HepG2 (cell line): ENCODE data around the gene OXLD1. TPM values are rescaled to one million over a fixed set of nuclear protein-coding genes. Genes with fewer than 3 reads are reported as not detected.

Source experiments
- FOXK1 ChIP-seq: sonication (generic); formaldehyde crosslinking; IDR thresholded peaks from 2 replicates; pipeline ENCODE4 v1.4.0; 2020; ENCODE audit warnings: low read depth, missing genetic modification reagents, borderline replicate concordance
- GATAD2A ChIP-seq: IDR thresholded peaks from 2 replicates; pipeline ENCODE4 v1.6.1; 2016
- HOXA5 ChIP-seq: sonication (generic); formaldehyde crosslinking; IDR thresholded peaks from 2 replicates; pipeline ENCODE4 v1.4.0; 2020; ENCODE audit warnings: missing genetic modification reagents
- RORA ChIP-seq: sonication (generic); formaldehyde crosslinking; IDR thresholded peaks from 2 replicates; pipeline ENCODE4 v1.5.0; 2020; ENCODE audit warnings: mild to moderate bottlenecking, missing genetic modification reagents, moderate library complexity
- ZNF652 ChIP-seq: IDR thresholded peaks from 2 replicates; pipeline ENCODE4 v1.6.1; 2016; ENCODE audit warnings: low read depth, borderline replicate concordance
- ZSCAN25 ChIP-seq: sonication (generic); formaldehyde crosslinking; IDR thresholded peaks from 2 replicates; pipeline ENCODE4 v1.8.0; 2022; ENCODE audit warnings: mild to moderate bottlenecking, missing genetic modification reagents
- polyA plus RNA-seq, 8 experiments: library from polyadenylated mRNA; depleted of rRNA in 3 of 8; stranded (reverse) in 7 of 8; unstranded in 1 of 8; fragments of >200 nt; fragmentation: Illumina TruSeq in 4 of 8; extraction: Trizol in 4 of 8; gene quantifications; 2 replicates each; pipeline versions ENCODE4 v1.2.1 to v1.2.3, GENCODE V29; 2011 to 2016; ENCODE audit warnings: low read depth in 4 of 8, missing spikeins in 1 of 8, mixed read lengths in 1 of 8; ENCODE audit not compliant: insufficient read depth in 1 of 8
- total RNA-seq, 5 experiments: library from RNA; depleted of rRNA; stranded (reverse); fragments of >200 nt; fragmentation: Illumina TruSeq; extraction: Trizol; gene quantifications; 2 replicates each; pipeline ENCODE4 v1.2.3, GENCODE V29; 2016; ENCODE audit warnings: low read depth in 1 of 5
- TF ChIP-seq, protein P1 (sequence below): sonication (generic); formaldehyde crosslinking; IDR thresholded peaks from 2 replicates; pipeline ENCODE4 v1.5.0; 2020; ENCODE audit warnings: missing genetic modification reagents
- TF ChIP-seq, protein P2 (sequence below): sonication (generic); formaldehyde crosslinking; IDR thresholded peaks from 2 replicates; pipeline ENCODE4 v1.4.0; 2020; ENCODE audit warnings: low read depth, mild to moderate bottlenecking, missing genetic modification reagents
- TF ChIP-seq, protein P3 (sequence below): sonication (generic); formaldehyde crosslinking; IDR thresholded peaks from 2 replicates; pipeline ENCODE4 v1.5.0; 2020; ENCODE audit warnings: mild to moderate bottlenecking, missing genetic modification reagents, borderline replicate concordance
- TF ChIP-seq, protein P4 (sequence below): sonication (generic); formaldehyde crosslinking; IDR thresholded peaks from 2 replicates; pipeline ENCODE4 v1.4.0; 2020; ENCODE audit warnings: mild to moderate bottlenecking, missing genetic modification reagents
- TF ChIP-seq, protein P5 (sequence below), 2 experiments: sonication (generic) in 1 of 2; formaldehyde crosslinking in 1 of 2; IDR thresholded peaks; 2 replicates each; pipeline versions ENCODE4 v1.6.1 to v1.9.0; 2014 to 2022; ENCODE audit warnings: antibody characterized with exemption in 1 of 2, borderline replicate concordance in 1 of 2, inconsistent platforms in 1 of 2, low read depth in 1 of 2, missing genetic modification reagents in 1 of 2

OXLD1 gene
- total and polyA plus RNA-seq, 2 of the 13 experiments (the other 11 are each of a cell fraction or from before 2014, with no cell fraction given), result 27.1 to 37.5 TPM

DNA sequence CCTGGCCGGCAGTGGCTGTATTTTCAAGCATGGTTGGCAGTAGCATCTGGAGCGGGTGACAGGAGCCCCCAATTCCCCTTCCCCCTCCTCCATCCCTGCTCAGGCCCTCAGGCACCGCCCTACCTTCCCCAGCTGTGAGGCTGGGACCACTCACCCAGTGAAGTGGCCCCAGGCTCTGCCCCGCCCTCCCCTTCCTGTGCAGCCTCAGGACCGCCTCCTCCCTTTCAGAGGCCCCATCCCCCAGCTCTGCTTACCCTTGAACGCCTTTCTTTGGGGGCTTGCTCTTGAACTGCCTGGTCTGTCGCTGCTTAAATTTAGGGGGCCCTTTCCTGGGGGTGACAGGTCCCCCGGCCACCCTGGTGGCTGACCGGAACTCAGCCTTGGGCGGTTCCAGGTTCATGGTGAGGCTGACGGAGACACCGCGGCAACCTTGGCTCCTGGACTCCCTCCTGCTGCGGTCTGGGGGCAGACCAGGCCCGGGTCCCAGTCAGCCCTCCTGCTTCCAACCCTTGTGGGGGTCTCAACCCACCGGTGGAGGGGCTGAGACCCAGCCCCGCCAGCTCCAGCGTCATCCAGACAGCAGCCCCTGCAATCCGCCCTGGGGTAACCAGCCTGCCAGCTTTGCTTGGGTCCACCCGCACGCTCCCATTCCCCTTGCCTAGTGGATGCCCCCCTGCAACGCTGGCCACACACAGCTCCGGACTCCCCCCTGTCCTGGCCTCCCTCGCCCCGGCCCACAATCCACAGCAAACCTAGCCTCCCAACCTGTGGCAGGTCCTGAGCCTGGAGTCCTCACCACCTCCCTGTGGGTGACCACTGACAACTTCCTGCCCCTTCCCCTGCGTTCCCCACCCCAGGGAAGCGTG, 13.3 kb downstream of the OXLD1 start (continued):
- TF ChIP-seq, protein P1, sequence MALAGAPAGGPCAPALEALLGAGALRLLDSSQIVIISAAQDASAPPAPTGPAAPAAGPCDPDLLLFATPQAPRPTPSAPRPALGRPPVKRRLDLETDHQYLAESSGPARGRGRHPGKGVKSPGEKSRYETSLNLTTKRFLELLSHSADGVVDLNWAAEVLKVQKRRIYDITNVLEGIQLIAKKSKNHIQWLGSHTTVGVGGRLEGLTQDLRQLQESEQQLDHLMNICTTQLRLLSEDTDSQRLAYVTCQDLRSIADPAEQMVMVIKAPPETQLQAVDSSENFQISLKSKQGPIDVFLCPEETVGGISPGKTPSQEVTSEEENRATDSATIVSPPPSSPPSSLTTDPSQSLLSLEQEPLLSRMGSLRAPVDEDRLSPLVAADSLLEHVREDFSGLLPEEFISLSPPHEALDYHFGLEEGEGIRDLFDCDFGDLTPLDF (CRISPR knock-in tag), result no peak
- no peak for TF ChIP-seq FOXK1 (CRISPR knock-in tag)
- TF ChIP-seq GATAD2A (CRISPR knock-in tag), result 0 out of 2 replicates have a peak, but pooled peaks have one; percentile 8
- no peak; the same call in 1 of the 2 replicates for TF ChIP-seq ZSCAN25 (CRISPR knock-in tag)
- TF ChIP-seq RORA, result no peak
- TF ChIP-seq, protein P2, sequence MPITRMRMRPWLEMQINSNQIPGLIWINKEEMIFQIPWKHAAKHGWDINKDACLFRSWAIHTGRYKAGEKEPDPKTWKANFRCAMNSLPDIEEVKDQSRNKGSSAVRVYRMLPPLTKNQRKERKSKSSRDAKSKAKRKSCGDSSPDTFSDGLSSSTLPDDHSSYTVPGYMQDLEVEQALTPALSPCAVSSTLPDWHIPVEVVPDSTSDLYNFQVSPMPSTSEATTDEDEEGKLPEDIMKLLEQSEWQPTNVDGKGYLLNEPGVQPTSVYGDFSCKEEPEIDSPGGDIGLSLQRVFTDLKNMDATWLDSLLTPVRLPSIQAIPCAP (CRISPR knock-in tag), result no peak
- TF ChIP-seq, protein P3, sequence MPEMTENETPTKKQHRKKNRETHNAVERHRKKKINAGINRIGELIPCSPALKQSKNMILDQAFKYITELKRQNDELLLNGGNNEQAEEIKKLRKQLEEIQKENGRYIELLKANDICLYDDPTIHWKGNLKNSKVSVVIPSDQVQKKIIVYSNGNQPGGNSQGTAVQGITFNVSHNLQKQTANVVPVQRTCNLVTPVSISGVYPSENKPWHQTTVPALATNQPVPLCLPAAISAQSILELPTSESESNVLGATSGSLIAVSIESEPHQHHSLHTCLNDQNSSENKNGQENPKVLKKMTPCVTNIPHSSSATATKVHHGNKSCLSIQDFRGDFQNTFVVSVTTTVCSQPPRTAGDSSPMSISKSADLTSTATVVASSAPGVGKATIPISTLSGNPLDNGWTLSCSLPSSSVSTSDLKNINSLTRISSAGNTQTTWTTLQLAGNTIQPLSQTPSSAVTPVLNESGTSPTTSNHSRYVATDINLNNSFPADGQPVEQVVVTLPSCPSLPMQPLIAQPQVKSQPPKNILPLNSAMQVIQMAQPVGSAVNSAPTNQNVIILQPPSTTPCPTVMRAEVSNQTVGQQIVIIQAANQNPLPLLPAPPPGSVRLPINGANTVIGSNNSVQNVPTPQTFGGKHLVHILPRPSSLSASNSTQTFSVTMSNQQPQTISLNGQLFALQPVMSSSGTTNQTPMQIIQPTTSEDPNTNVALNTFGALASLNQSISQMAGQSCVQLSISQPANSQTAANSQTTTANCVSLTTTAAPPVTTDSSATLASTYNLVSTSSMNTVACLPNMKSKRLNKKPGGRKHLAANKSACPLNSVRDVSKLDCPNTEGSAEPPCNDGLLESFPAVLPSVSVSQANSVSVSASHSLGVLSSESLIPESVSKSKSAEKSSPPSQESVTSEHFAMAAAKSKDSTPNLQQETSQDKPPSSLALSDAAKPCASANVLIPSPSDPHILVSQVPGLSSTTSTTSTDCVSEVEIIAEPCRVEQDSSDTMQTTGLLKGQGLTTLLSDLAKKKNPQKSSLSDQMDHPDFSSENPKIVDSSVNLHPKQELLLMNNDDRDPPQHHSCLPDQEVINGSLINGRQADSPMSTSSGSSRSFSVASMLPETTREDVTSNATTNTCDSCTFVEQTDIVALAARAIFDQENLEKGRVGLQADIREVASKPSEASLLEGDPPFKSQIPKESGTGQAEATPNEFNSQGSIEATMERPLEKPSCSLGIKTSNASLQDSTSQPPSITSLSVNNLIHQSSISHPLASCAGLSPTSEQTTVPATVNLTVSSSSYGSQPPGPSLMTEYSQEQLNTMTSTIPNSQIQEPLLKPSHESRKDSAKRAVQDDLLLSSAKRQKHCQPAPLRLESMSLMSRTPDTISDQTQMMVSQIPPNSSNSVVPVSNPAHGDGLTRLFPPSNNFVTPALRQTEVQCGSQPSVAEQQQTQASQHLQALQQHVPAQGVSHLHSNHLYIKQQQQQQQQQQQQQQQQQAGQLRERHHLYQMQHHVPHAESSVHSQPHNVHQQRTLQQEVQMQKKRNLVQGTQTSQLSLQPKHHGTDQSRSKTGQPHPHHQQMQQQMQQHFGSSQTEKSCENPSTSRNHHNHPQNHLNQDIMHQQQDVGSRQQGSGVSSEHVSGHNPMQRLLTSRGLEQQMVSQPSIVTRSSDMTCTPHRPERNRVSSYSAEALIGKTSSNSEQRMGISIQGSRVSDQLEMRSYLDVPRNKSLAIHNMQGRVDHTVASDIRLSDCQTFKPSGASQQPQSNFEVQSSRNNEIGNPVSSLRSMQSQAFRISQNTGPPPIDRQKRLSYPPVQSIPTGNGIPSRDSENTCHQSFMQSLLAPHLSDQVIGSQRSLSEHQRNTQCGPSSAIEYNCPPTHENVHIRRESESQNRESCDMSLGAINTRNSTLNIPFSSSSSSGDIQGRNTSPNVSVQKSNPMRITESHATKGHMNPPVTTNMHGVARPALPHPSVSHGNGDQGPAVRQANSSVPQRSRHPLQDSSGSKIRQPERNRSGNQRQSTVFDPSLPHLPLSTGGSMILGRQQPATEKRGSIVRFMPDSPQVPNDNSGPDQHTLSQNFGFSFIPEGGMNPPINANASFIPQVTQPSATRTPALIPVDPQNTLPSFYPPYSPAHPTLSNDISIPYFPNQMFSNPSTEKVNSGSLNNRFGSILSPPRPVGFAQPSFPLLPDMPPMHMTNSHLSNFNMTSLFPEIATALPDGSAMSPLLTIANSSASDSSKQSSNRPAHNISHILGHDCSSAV (CRISPR knock-in tag), result no peak
- TF ChIP-seq ZNF652 (CRISPR knock-in tag), result no peak
- no peak for TF ChIP-seq HOXA5 (CRISPR knock-in tag)
- TF ChIP-seq, protein P4, sequence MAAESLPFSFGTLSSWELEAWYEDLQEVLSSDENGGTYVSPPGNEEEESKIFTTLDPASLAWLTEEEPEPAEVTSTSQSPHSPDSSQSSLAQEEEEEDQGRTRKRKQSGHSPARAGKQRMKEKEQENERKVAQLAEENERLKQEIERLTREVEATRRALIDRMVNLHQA (CRISPR knock-in tag), result no peak
- TF ChIP-seq, protein P5, sequence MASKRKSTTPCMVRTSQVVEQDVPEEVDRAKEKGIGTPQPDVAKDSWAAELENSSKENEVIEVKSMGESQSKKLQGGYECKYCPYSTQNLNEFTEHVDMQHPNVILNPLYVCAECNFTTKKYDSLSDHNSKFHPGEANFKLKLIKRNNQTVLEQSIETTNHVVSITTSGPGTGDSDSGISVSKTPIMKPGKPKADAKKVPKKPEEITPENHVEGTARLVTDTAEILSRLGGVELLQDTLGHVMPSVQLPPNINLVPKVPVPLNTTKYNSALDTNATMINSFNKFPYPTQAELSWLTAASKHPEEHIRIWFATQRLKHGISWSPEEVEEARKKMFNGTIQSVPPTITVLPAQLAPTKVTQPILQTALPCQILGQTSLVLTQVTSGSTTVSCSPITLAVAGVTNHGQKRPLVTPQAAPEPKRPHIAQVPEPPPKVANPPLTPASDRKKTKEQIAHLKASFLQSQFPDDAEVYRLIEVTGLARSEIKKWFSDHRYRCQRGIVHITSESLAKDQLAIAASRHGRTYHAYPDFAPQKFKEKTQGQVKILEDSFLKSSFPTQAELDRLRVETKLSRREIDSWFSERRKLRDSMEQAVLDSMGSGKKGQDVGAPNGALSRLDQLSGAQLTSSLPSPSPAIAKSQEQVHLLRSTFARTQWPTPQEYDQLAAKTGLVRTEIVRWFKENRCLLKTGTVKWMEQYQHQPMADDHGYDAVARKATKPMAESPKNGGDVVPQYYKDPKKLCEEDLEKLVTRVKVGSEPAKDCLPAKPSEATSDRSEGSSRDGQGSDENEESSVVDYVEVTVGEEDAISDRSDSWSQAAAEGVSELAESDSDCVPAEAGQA (IDR thresholded peaks at IDR 0.05; ENCODE audit: low read depth), result no peak
- TF ChIP-seq, protein P5 (CRISPR knock-in tag; IDR thresholded peaks at IDR 0.05; ENCODE audit: borderline replicate concordance), result no peak
